A172 (cell line): ENCODE measurements around the gene NSL1. TPM values are rescaled to one million over a fixed set of nuclear protein-coding genes. Genes with fewer than 3 reads are reported as not detected.
"Not testable (repeated sequence)": the region's sequence is repeated elsewhere in the genome, so short reads cannot be mapped to it uniquely, and the experiment has no call there.

Source experiments
- DNase-seq: peaks from one replicate; pipeline ENCODE4 v3.0.0-alpha.2; 2015; ENCODE audit warnings: low spot score
- total RNA-seq: library from RNA; depleted of rRNA; stranded (reverse); fragments of >200 nt; shearing (Covaris generic); gene quantifications from 2 replicates; pipeline ENCODE4 v1.2.3, GENCODE V29; 2014

NSL1 gene
- total RNA-seq, 1 experiment from 2014 or later, result 107 TPM

- DNase-seq, result peak; percentile 70
These were observed 9.0 kb downstream of the NSL1 start for GRCh38 chr1:212782422-212783154.

GRCh38 chr1:212781225-212781624, 10.4 kb downstream of the NSL1 start:
- no peak for DNase-seq

- no peak for DNase-seq
These were observed 10.8 kb downstream of the NSL1 start for GRCh38 chr1:212780759-212781158.

GRCh38 chr1:212779086-212779485, 12.5 kb downstream of the NSL1 start:
- DNase-seq, result not testable (repeated sequence)

- DNase-seq, result no peak
These were observed 14.4 kb downstream of the NSL1 start for GRCh38 chr1:212777151-212777550.

- no peak for DNase-seq
These were observed 16.3 kb downstream of the NSL1 start for GRCh38 chr1:212775241-212775640.

GRCh38 chr1:212774584-212774983, 17.0 kb downstream of the NSL1 start:
- peak; percentile 43 for DNase-seq

GRCh38 chr1:212773011-212773410, 18.6 kb downstream of the NSL1 start:
- DNase-seq, result no peak

- no peak for DNase-seq
These were observed 20.2 kb downstream of the NSL1 start for GRCh38 chr1:212771341-212771740.

- no peak for DNase-seq
These were observed 22.0 kb downstream of the NSL1 start for GRCh38 chr1:212769459-212770167.

GRCh38 chr1:212766825-212767224, 24.8 kb downstream of the NSL1 start:
- not testable (repeated sequence) for DNase-seq

- not testable (repeated sequence) for DNase-seq
These were observed 26.8 kb downstream of the NSL1 start for GRCh38 chr1:212764718-212765281.

GRCh38 chr1:212762839-212763238, 28.7 kb downstream of the NSL1 start:
- DNase-seq, result no peak

- no peak for DNase-seq
These were observed 29.3 kb downstream of the NSL1 start for GRCh38 chr1:212762234-212762633.

GRCh38 chr1:212760126-212760823, 31.3 kb downstream of the NSL1 start:
- no peak for DNase-seq

- no peak for DNase-seq
These were observed 31.9 kb downstream of the NSL1 start for GRCh38 chr1:212759683-212760082.

- DNase-seq, result no peak
These were observed 36.9 kb downstream of the NSL1 start for GRCh38 chr1:212754680-212755079.

GRCh38 chr1:212754193-212754592, 37.4 kb downstream of the NSL1 start:
- DNase-seq, result no peak

GRCh38 chr1:212753749-212754148, 37.8 kb downstream of the NSL1 start:
- DNase-seq, result no peak

GRCh38 chr1:212752934-212753497, 38.6 kb downstream of the NSL1 start:
- DNase-seq, result no peak

- DNase-seq, result no peak
These were observed 39.2 kb downstream of the NSL1 start for GRCh38 chr1:212752252-212752933.
